ENCODE results near the gene C2CD3. TPM values are rescaled to one million over a fixed set of nuclear protein-coding genes. Genes with fewer than 3 reads are reported as not detected.
A peak's percentile ranks its signal among the peaks of the same experiment; 100 is the strongest.

Gene C2CD3
- polyA plus RNA-seq, 3 donors, result 0.87 to 12.1 (median 2.9) TPM

DNA sequence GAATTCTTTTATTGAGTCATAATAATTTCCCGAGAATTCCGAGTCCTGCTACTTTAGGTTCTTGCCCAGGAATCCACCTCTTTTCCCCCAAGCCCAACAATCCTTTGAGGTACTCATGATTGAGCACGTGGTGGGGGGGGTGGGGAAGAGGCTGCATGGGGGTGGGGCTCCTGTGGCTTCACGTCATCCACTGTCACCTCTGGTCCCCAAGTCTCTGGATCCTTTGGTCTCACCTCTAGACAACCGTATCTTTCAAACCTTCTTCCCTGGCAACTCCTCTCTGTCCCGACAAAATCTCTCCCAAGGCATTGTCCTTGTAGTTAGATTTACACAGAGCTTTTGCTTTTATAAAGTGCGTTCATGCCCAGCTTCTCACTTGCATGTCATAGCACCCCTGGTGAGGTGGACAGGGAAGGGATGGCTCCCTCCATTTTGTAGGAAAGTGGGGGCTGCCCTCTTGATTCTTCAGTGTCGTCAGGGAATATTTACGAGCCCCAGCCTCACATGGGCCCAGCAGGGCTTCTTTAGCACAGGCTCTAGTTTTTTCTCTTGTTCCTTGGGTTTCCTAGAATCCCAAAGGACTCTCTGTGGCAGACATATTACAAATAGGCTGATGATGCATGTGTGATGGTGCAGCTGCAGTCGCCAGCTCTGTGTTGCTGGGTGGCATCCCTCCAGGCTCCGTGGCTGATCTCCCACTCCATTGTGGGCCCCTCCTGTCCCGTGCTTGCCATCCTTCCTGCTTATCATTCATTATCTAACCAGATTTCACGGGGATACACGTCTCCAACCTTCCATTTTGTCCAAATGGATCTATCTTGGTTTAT, 170.3 kb downstream of the C2CD3 start:
- H3K4me1 ChIP-seq (ENCODE audit: control insufficient read depth in 1 of 2, insufficient read depth in 2 of 2, low read length in 2 of 2), result peaks cover 6% of the 10 kb centered on the region in 2 donors
- WGBS (ENCODE audit: insufficient coverage), result 93% methylated on average over 3 of the region's 14 CpGs
- TF ChIP-seq CTCF (IDR thresholded peaks at IDR 0.05), result no peak
- peaks cover 0 to 29% of the 10 kb centered on the region in 2 donors for H3K36me3 ChIP-seq (replicated peaks in 1 of 2; ENCODE audit: control insufficient read depth in 1 of 2, insufficient read depth in 2 of 2, low read length in 2 of 2)
- no peaks in the 10 kb centered on the region for H3K79me2 ChIP-seq (ENCODE audit: insufficient read depth, low read length)
- H3K27ac Mint-ChIP-seq, result peak overlapping the region in 1 of 7 donors; percentile 63
- H3K9me3 Mint-ChIP-seq, result no peaks in the 10 kb centered on the region
- no peak overlapping the region for H2AFZ ChIP-seq (ENCODE audit: insufficient read depth, low read depth, low read length, poor library complexity, severe bottlenecking)
- H3K27me3 ChIP-seq (ENCODE audit: control insufficient read depth in 2 of 2, insufficient read depth in 2 of 2, low read length in 2 of 2), result no peaks in the 10 kb centered on the region
- H3K27ac ChIP-seq (ENCODE audit: low read depth in 1 of 2, low read length in 2 of 2), result no peak overlapping the region
- DNase-seq, result no peak
- no peak overlapping the region for H3K4me2 ChIP-seq (replicated peaks; ENCODE audit: extremely low read depth, low read length, poor library complexity, severe bottlenecking)
- intact Hi-C loops (cut with micrococcal nuclease), result no loop called here
- H3K36me3 Mint-ChIP-seq, result peaks cover 16 to 22% of the 10 kb centered on the region in 2 donors
- no peaks in the 10 kb centered on the region for H3K27me3 Mint-ChIP-seq (ENCODE audit: low read depth in 3 of 3)
- H3K9ac ChIP-seq (ENCODE audit: insufficient read depth, low read length, poor library complexity, severe bottlenecking), result no peak overlapping the region
- peaks cover 6% of the 10 kb centered on the region for H3K4me1 Mint-ChIP-seq
- no peak overlapping the region for H3K4me3 ChIP-seq (replicated peaks in 1 of 3; ENCODE audit: low read depth in 2 of 3, low read length in 3 of 3)
- no peak overlapping the region for H3K4me3 Mint-ChIP-seq
- no peaks in the 10 kb centered on the region for H3K9me3 ChIP-seq (replicated peaks in 1 of 2; ENCODE audit: control insufficient read depth in 1 of 2, insufficient read depth in 1 of 2, low read length in 2 of 2)
- H4K20me1 ChIP-seq (ENCODE audit: insufficient read depth, low read length), result no peaks in the 10 kb centered on the region

- intact Hi-C loops (cut with micrococcal nuclease), result no loop called here
- 86% methylated on average over 5 of the region's 8 CpGs for WGBS (ENCODE audit: insufficient coverage)
- no peak overlapping the region for H3K9ac ChIP-seq (ENCODE audit: insufficient read depth, low read length, poor library complexity, severe bottlenecking)
These were observed 171.1 kb downstream of the C2CD3 start for GRCh38 chr11:73999581-74000306.

More at GRCh38 chr11:73999581-74000306, 171.1 kb downstream of the C2CD3 start:
- H3K27ac ChIP-seq (ENCODE audit: low read depth in 1 of 2, low read length in 2 of 2), result no peak overlapping the region
- H3K27ac Mint-ChIP-seq, result peak overlapping the region in 2 of 7 donors; percentile 20 to 63
- H3K9me3 ChIP-seq (replicated peaks in 1 of 2; ENCODE audit: control insufficient read depth in 1 of 2, insufficient read depth in 1 of 2, low read length in 2 of 2), result no peaks in the 10 kb centered on the region
- H3K27me3 Mint-ChIP-seq (ENCODE audit: low read depth in 3 of 3), result no peaks in the 10 kb centered on the region
- no peaks in the 10 kb centered on the region for H3K9me3 Mint-ChIP-seq
- H3K79me2 ChIP-seq (ENCODE audit: insufficient read depth, low read length), result no peaks in the 10 kb centered on the region
- no peak for TF ChIP-seq CTCF (IDR thresholded peaks at IDR 0.05)
- H3K4me3 ChIP-seq (replicated peaks in 1 of 3; ENCODE audit: low read depth in 2 of 3, low read length in 3 of 3), result no peak overlapping the region
- peaks cover 13% of the 10 kb centered on the region for H3K4me1 Mint-ChIP-seq
- peaks cover 0 to 29% of the 10 kb centered on the region in 2 donors for H3K36me3 ChIP-seq (replicated peaks in 1 of 2; ENCODE audit: control insufficient read depth in 1 of 2, insufficient read depth in 2 of 2, low read length in 2 of 2)
- no peak overlapping the region for H3K4me2 ChIP-seq (replicated peaks; ENCODE audit: extremely low read depth, low read length, poor library complexity, severe bottlenecking)
- peaks cover 11 to 14% of the 10 kb centered on the region in 2 donors for H3K4me1 ChIP-seq (ENCODE audit: control insufficient read depth in 1 of 2, insufficient read depth in 2 of 2, low read length in 2 of 2)
- H4K20me1 ChIP-seq (ENCODE audit: insufficient read depth, low read length), result no peaks in the 10 kb centered on the region
- no peak for DNase-seq
- H2AFZ ChIP-seq (ENCODE audit: insufficient read depth, low read depth, low read length, poor library complexity, severe bottlenecking), result no peak overlapping the region
- H3K36me3 Mint-ChIP-seq, result peaks cover 16 to 22% of the 10 kb centered on the region in 2 donors
- no peaks in the 10 kb centered on the region for H3K27me3 ChIP-seq (ENCODE audit: control insufficient read depth in 2 of 2, insufficient read depth in 2 of 2, low read length in 2 of 2)
- no peak overlapping the region for H3K4me3 Mint-ChIP-seq

Measured in CD14-positive monocyte (primary cell).